Astrocyte of the spinal cord (primary cell): Measurements from ENCODE around the gene ZIK1.

Experiments used
- DNase-seq: peaks from one replicate; pipeline ENCODE4 v3.0.0; 2011; ENCODE audit warnings: low read depth, low spot score
- H3K4me3 ChIP-seq: 2 replicates; pipeline ENCODE4 v1.5.1; 2011; ENCODE audit warnings: low read depth, mild to moderate bottlenecking, low read length, moderate library complexity
- CTCF ChIP-seq: IDR thresholded peaks from 2 replicates; pipeline ENCODE4 v1.5.1; 2012; ENCODE audit warnings: low read depth, mild to moderate bottlenecking, low read length, inconsistent platforms
- in situ Hi-C: cut with HindIII; loops from 2 replicates; pipeline ENCODE4 v1.10.0; 2017; ENCODE audit warnings: low sequenced_read_pairs

The ZIK1 gene

DNA sequence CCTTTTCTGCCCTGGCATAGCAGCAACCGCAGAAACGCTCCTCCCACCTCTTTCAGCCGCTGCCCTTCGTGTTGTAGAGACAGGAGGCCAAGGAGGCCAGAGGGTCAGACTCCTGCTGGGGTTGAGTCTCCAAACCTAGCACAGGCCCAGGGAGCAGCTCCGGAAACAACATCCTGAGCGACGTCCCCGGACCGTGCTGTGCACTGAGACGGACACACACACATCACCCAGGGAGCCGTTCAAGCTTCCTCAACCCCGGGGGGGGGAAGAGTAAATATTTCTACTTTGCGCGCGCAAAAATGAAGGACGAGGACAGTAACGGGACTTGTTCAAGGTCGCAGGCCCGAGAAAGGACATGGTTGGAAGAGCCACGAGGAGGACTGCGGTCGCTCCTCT is 24.9 kb upstream of the ZIK1 start:
- in situ Hi-C loops = no loop called here
- TF ChIP-seq CTCF = no peak
- H3K4me3 ChIP-seq = peak overlapping the region; percentile 91
- no peak for DNase-seq

DNA sequence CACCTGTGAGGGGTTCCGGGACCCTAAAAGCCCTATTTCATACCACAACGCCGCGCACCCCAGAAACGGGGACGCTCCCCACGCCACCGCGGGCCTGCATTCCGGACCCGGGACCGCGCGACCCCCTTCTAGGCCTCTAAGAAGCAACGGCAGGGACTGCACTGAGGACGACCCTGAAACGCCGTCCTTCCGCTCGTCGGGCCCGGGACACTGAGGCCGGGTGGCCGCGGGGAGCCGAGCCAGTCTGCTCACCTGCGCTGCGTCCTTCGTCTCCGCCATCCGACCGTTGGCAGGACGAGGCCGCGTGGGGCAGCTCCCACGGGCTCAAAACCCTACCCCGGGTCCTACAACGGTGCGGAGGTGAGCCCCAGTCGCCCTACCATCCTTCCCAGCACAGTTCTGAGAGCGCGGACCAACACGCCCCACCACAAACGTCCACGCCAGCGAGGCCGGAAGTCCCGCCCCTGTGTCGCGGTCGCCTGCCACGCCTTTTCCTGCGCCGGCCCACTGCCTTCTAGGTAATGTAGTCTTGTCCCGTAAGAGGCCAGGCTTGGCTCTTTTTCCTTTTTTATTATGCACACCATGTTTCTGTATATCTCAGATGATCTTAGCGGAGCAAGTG is 24.4 kb upstream of the ZIK1 start, which contains the start of gene ZNF550:
Gene ZNF550, minus strand, starts transcription at position 460 of the 622 bp plus-strand sequence. Its CDS starts 181 bp downstream, at position 279.
- in situ Hi-C loops = no loop called here
- peak within 1 kb of the TSS; percentile 91 for H3K4me3 ChIP-seq
- TF ChIP-seq CTCF = no peak
- peak; percentile 90 for DNase-seq

DNA sequence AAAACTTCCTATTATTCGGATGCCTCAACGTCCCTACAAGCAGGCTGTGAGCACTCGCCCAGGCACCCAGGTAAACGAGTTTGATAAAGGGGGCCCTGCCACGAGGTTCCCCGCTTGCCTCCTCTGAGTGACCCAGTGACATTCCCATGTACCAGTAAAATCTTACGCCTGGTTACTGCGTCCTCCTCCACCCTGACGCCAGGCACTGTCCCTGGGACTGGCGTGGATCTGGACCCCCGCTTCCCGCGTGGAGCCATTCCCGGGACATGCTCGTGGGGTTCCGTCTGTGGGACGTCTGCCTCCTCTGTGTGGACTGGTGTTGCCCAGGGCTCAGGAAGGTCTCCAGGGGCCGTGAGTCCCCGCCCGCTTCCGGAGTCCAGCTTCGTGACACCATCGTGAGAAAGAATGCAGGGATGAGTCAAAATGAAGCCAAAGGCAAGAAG is 23.9 kb upstream of the ZIK1 start:
- H3K4me3 ChIP-seq = peak overlapping the region; percentile 91
- DNase-seq = peak; percentile 51
- in situ Hi-C loops = no loop called here
- no peak for TF ChIP-seq CTCF

GRCh38 chr19:57563547-57563946 is 20.4 kb upstream of the ZIK1 start:
- TF ChIP-seq CTCF = no peak
- DNase-seq = no peak
- in situ Hi-C loops = no loop called here
- no peak overlapping the region for H3K4me3 ChIP-seq

DNA sequence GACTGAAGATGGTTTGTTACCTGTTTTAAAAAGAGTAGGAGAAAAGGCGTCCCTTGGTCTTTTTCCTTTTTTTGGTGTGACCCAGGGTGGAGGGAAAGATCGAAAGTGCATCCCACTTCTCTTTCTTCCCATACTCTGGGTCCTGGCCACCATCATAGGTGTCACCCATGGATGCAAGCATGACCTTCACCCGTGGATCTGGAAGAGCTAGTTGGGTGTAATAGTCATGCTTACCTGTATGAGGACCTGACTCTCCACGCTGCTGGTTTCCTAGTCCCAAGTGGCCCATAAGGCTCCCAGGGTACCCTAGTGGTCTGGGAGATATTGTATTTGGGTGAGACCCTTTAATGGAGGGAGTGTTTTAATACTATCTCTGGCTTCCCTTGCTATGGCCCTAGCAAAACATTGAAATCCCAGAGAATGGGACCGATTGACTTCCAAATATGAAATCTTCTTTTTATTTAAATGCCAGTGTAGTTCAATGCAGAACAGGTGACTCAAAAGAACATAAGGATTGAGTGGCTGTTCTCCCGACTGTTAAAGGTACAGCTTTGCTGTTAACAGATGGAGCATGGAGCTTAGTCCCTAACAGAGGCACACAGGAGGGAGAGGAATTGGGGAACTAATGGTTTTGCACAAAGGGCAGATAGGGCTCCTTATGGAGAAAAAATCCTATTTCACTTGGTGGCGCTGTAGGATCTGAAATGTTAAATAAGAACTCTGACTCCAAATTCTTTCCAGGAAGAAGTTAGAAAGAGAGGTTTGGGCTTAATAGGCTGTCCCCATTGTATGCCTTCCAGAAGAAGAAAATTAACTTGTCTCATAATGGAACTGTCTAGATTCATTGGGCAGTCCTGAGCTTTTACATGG is 17.3 kb upstream of the ZIK1 start:
- DNase-seq = peak; percentile 42
- no peak overlapping the region for H3K4me3 ChIP-seq
- TF ChIP-seq CTCF = no peak
- in situ Hi-C loops = no loop called here

DNA sequence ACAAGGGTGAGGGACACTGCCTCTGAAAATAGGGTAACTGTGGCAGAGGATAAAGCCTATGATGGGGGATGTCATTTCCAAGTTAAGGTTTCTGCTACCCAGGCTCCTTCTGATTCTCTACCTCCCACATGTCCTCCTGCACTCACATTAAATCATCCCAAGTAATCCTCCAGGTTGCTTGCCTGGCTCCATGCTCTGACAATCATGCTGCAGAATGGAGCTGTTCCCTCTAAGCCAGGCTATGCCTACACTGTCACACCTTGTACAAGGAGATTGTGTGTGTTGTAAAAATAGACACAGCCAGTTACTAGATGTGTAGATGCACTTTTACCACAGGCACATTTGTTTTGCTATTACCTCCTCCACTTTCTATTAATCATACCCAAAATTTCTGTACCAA is 13.2 kb upstream of the ZIK1 start:
- no peak overlapping the region for H3K4me3 ChIP-seq
- in situ Hi-C loops = no loop called here
- DNase-seq = no peak
- no peak for TF ChIP-seq CTCF
